ENCODE results near the gene SLC22A17.

DNA sequence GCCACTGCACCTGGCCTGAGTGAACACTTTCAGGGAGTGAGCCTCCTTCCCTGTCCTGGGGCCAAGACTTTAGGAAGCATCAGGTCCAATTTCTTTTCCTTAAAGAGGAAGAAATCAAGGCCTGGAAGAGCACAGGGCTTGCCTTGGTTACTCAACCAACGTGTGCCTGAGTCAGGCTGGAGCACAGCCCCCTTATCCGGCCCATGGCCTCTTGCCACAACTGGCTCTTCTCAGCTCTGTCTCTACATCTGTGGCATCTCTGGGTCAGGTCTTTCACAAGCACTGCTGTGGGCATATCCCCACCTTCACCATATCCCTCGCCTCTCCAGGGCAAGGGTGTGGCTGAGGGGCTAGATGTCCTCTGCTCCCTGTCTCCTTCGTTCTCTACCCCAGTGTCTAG lies 48.6 kb upstream of the SLC22A17 start:
- TF ChIP-seq, protein P1, sequence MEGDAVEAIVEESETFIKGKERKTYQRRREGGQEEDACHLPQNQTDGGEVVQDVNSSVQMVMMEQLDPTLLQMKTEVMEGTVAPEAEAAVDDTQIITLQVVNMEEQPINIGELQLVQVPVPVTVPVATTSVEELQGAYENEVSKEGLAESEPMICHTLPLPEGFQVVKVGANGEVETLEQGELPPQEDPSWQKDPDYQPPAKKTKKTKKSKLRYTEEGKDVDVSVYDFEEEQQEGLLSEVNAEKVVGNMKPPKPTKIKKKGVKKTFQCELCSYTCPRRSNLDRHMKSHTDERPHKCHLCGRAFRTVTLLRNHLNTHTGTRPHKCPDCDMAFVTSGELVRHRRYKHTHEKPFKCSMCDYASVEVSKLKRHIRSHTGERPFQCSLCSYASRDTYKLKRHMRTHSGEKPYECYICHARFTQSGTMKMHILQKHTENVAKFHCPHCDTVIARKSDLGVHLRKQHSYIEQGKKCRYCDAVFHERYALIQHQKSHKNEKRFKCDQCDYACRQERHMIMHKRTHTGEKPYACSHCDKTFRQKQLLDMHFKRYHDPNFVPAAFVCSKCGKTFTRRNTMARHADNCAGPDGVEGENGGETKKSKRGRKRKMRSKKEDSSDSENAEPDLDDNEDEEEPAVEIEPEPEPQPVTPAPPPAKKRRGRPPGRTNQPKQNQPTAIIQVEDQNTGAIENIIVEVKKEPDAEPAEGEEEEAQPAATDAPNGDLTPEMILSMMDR (IDR thresholded peaks at IDR 0.05): no peak
- TF ChIP-seq POLR2A (IDR thresholded peaks at IDR 0.05): no peak
